Sigmoid colon (tissue), 4 donors: Measurements from ENCODE around the gene PREX1.

Experiments used
- CTCF ChIP-seq, 4 experiments: fragments of 450-650 bp in 3 of 4; fragments of 200-600 bp in 1 of 4; IDR thresholded peaks; one replicate each; pipeline ENCODE4 v1.5.1; 2016 to 2019; ENCODE audit warnings: antibody characterized with exemption in 4 of 4, mild to moderate bottlenecking in 3 of 4, moderate library complexity in 2 of 4
- EP300 ChIP-seq, 4 donors: sonication (generic); formaldehyde crosslinking; IDR thresholded peaks; one replicate each; pipeline ENCODE4 v1.6.1; 2017; ENCODE audit warnings: antibody characterized with exemption in 4 of 4
- POLR2AphosphoS5 ChIP-seq, 4 donors: sonication (generic); formaldehyde crosslinking; IDR thresholded peaks; one replicate each; pipeline ENCODE4 v1.6.1; 2017; ENCODE audit warnings: antibody characterized with exemption in 4 of 4

GRCh38 chr20:48761023-48761785 lies 66.6 kb downstream of the PREX1 start:
- no peak for TF ChIP-seq CTCF (IDR thresholded peaks at IDR 0.05)
- TF ChIP-seq POLR2AphosphoS5 (IDR thresholded peaks at IDR 0.05), result no peak
- TF ChIP-seq EP300 (IDR thresholded peaks at IDR 0.05), result no peak
